ENCODE data around the gene SASH3.
"Not testable (repeated sequence)": the region's sequence is repeated elsewhere in the genome, so short reads cannot be mapped to it uniquely, and the experiment has no call there.

SASH3 gene

GRCh38 chrX:129779747-129780146, at the start of gene SASH3:
Gene SASH3 (plus strand): TSS chrX:129779949. CDS start chrX:129780098, 149 bp downstream.
- no peak for DNase-seq (ENCODE audit: low read depth)

- DNase-seq (ENCODE audit: low read depth) = no peak
Observed at GRCh38 chrX:129731228-129731627, 48.5 kb upstream of the SASH3 start.

GRCh38 chrX:129732857-129733256, 46.9 kb upstream of the SASH3 start:
- DNase-seq (ENCODE audit: low read depth) = no peak

- DNase-seq (ENCODE audit: low read depth) = no peak
Observed at GRCh38 chrX:129733335-129733734, 46.4 kb upstream of the SASH3 start.

GRCh38 chrX:129736491-129736890, 43.3 kb upstream of the SASH3 start:
- DNase-seq (ENCODE audit: low read depth) = no peak

GRCh38 chrX:129737916-129738315, 41.8 kb upstream of the SASH3 start:
- DNase-seq (ENCODE audit: low read depth) = no peak

GRCh38 chrX:129738466-129739308, 41.1 kb upstream of the SASH3 start, which contains the start of gene XPNPEP2:
Gene XPNPEP2 (plus strand): TSS chrX:129738979. CDS start chrX:129739214, 235 bp downstream.
- no peak for DNase-seq (ENCODE audit: low read depth)

GRCh38 chrX:129739578-129739977, 40.2 kb upstream of the SASH3 start:
- DNase-seq (ENCODE audit: low read depth) = no peak

- DNase-seq (ENCODE audit: low read depth) = no peak
Observed at GRCh38 chrX:129741880-129742758, 37.6 kb upstream of the SASH3 start.

- DNase-seq (ENCODE audit: low read depth) = not testable (repeated sequence)
Observed at GRCh38 chrX:129742759-129743152, 37.0 kb upstream of the SASH3 start.

GRCh38 chrX:129743821-129744220, 35.9 kb upstream of the SASH3 start:
- DNase-seq (ENCODE audit: low read depth) = no peak

GRCh38 chrX:129744861-129745321, 34.9 kb upstream of the SASH3 start:
- no peak for DNase-seq (ENCODE audit: low read depth)

- no peak for DNase-seq (ENCODE audit: low read depth)
Observed at GRCh38 chrX:129746557-129747470, 32.9 kb upstream of the SASH3 start.

GRCh38 chrX:129747533-129747932, 32.2 kb upstream of the SASH3 start:
- no peak for DNase-seq (ENCODE audit: low read depth)

- no peak for DNase-seq (ENCODE audit: low read depth)
Observed at GRCh38 chrX:129748305-129748704, 31.4 kb upstream of the SASH3 start.

- DNase-seq (ENCODE audit: low read depth) = no peak
Observed at GRCh38 chrX:129749069-129749468, 30.7 kb upstream of the SASH3 start.

- DNase-seq (ENCODE audit: low read depth) = no peak
Observed at GRCh38 chrX:129750971-129751370, 28.8 kb upstream of the SASH3 start.

GRCh38 chrX:129754056-129755024, 25.4 kb upstream of the SASH3 start:
- no peak for DNase-seq (ENCODE audit: low read depth)

GRCh38 chrX:129755779-129756650, 23.7 kb upstream of the SASH3 start:
- DNase-seq (ENCODE audit: low read depth) = no peak

Measured in stimulated activated CD8-positive, alpha-beta memory T cell treated with anti-CD3 and anti-CD28 coated beads, Interleukin-4, amount 100 ng/mL, for 24 hours (primary cell).